Measurements from ENCODE around the gene TBX19. TPM values are rescaled to one million over a fixed set of nuclear protein-coding genes. Genes with fewer than 3 reads are reported as not detected.

Gene TBX19
- polyA plus RNA-seq (ENCODE audit: insufficient read depth in 1 of 5, insufficient read length in 5 of 5, low replicate concordance in 1 of 5) = 1 to 10 TPM; 4.4 to 8.0 (median 5.4) TPM
- long read RNA-seq, donor 1, partial matches to known transcripts = 0 of 1 reads
- long read RNA-seq, donor 1, other reads (novel, unspliced or antisense) = 0 of 1 reads
- long read RNA-seq, donor 2, partial matches to known transcripts = 0 of 2 reads
- long read RNA-seq, donor 2, other reads (novel, unspliced or antisense) = 0 of 2 reads
- long read RNA-seq, donor 3, partial matches to known transcripts = 0 of 1 reads
- long read RNA-seq, donor 3, other reads (novel, unspliced or antisense) = 0 of 1 reads
- long read RNA-seq, donor 4 = 0 reads
- long read RNA-seq, donor 5, partial matches to known transcripts = 0 of 1 reads
- long read RNA-seq, donor 5, other reads (novel, unspliced or antisense) = 0 of 1 reads
- long read RNA-seq, donor 6, partial matches to known transcripts = 0 of 1 reads
- long read RNA-seq, donor 6, other reads (novel, unspliced or antisense) = 0 of 1 reads
- long read RNA-seq, donor 7 = 0 reads
- long read RNA-seq, donor 8 = 0 reads

- no peak for DNase-seq
These were observed at the start of gene TBX19 for GRCh38 chr1:168280296-168280927. Gene TBX19 (plus strand): TSS chr1:168280877. CDS start chr1:168281091, 214 bp downstream.

- DNase-seq = no peak
These were observed 45.7 kb upstream of the TBX19 start for GRCh38 chr1:168234846-168235547.

- no peak for DNase-seq
These were observed 45.2 kb upstream of the TBX19 start for GRCh38 chr1:168235548-168235885.

GRCh38 chr1:168235937-168236336, 44.7 kb upstream of the TBX19 start:
- no peak for DNase-seq

- no peak for DNase-seq
These were observed 43.7 kb upstream of the TBX19 start for GRCh38 chr1:168236836-168237611.

- peak; percentile 89 for DNase-seq
These were observed 37.5 kb upstream of the TBX19 start for GRCh38 chr1:168243198-168243597.

- no peak for DNase-seq
These were observed 37.0 kb upstream of the TBX19 start for GRCh38 chr1:168243636-168244212.

DNA sequence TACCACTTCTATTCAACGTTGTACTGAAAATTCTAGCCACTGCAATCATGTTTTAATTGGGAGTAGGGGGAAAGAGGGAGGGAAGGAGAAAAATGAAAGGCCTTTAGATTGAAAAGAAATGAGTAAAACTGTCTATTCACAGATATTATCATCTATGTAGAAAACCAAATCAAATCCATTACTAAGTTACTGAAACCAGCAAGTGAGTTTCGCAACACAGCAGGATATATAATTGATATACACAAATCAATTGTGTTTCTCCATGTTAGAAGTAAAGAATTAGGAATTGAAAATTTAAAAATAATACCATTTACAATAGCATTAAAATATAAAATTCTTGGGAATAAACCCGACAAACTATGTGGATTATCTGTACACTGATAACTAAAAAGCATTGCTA, 35.6 kb upstream of the TBX19 start:
- DNase-seq = no peak

- DNase-seq = no peak
These were observed 34.2 kb upstream of the TBX19 start for GRCh38 chr1:168246506-168246905.

DNA sequence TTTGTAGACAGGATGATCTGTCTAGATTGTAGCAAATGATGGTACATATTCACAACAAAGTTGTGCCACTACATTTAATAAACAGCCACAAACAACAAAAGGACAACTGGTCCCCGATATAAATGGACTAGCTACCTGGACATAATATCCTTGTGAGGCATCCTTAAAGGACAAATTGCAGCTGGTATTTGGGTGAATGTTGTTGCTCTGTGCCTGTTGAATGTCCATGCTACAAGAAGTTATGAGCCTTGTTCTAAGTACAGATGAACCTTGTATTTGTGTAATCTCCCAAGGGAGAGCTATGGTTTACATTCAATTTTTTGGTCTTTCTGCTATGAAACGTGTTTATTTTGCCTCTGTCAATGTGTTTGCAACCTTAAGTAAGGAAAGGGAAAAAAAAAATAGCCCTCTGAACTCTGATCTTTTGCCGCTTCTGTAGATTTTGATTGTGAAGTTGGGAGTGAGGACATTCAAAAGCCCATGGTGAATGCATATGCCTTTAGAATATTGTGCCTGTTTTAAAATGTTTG, 28.4 kb upstream of the TBX19 start:
- no peak for DNase-seq

DNA sequence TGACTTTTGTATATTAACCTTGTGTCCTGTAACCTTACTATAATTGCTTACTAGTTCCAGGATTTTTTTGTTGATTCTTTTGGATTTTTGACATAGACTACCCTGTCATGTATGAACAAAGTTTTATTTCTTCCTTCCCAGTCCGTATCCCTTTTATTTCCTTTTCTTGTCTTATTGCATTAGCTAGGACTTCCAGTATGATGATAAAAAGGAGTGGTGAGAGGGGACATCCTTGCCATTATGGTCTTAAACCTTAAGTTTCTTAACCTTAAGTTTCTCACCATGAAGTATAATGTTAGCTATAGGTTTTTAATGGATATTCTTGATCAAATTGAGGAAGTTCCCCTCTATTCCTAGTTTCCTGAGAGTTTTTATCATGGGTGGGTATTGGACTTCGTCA, 24.5 kb upstream of the TBX19 start:
- no peak for DNase-seq

- no peak for DNase-seq
These were observed 23.3 kb upstream of the TBX19 start for GRCh38 chr1:168257397-168257796.

DNA sequence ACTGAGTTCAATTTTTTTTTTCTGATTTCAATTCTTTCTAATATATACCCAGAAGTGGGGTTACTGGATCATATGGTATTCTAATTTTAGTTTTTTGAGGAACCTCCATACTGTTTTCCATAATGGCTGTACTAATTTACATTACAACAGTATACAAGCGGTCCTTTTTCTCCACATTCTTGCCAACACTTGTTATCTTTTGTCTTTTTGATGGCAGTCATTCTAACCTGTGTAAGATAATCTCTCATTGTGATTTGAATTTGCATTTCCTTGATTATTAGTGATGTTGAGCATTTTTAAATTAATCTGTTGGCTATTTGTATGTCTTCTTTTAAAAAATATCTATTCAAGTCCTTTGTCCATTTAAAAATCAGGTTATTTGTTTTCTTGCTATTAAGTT, 21.1 kb upstream of the TBX19 start:
- no peak for DNase-seq

- no peak for DNase-seq
These were observed 20.3 kb upstream of the TBX19 start for GRCh38 chr1:168260393-168260792.

DNA sequence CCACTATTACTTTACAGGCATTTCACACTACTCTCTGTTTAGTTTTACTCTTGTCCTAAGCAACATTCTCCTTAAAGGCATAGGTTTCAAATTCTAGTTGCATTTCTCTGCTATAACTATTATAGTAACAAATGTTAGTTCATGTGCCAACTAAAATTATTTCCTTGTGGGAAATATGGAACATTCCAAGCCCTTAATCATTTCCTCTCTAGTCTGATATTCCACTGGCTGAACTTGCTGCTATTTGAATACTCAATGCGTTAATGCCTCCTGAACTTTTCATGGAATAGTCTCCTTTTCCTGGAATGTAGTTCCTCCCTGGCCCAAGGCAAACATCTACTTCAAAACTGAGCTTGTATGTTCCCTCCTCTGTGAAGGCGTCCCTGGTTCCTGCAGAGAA, 19.3 kb upstream of the TBX19 start:
- no peak for DNase-seq

DNA sequence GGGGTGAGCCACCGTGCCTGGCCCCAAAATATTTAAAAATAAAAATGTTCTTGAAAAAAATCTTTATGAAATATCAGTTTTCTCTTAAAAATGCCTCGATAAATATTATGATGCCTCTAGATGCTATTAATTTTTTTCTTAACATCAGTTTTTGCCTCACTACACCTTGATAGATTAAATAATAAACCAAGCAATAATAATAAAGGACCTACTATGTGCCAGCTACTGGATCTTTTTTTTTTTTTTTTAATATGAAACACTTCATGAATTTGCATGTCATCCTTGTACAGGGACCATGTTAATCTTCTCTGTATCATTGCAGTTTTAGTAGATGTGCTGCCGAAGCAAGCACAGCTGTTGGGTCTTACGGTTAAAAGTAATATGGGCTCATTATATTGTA, 17.5 kb upstream of the TBX19 start:
- no peak for DNase-seq

GRCh38 chr1:168264296-168264695, 16.4 kb upstream of the TBX19 start:
- DNase-seq = no peak

DNA sequence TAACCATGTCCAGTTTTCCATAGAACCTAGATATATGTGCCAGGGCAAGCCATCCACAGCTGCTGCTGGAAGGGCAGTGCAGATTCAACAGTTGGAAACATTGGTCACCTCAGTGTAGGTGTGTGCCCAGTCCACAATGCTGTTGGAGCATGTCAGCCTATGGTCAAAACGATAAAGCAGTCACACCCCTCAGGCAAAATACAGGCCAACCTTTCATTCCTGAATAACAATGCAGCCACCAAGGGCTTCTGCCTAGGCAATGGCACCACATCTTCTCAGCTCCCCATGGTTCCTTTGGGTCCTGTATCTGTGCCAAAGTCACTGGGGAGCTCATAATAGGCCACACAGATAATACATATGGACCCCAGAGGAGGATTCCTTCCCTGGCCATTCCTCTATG, 15.1 kb upstream of the TBX19 start:
- DNase-seq = no peak

DNA sequence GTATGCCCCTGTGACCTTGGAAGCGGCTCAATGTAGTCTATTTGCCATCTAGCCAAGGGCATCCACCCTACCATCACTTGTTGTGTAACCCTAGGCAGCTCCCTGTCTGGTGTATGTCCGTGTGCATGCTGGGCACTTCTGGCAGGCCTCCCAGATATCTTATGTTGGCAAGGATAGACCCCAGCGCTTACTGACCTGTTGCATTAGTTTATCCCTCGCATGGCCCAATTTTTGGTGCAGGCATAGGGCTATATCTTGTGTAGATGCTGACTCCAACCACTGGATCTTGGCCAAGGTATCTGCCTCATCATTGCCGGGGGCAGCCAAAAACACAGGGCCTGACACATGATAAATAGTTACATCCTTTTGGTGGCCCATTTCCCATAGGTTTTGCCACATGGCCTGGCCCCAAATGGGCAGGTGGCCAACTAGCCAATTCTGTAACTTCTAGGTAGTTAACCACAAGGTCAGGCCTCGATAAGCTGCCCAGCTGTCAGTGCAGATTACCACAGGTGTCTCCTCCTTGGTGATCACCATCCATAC, 14.0 kb upstream of the TBX19 start:
- DNase-seq = no peak

GRCh38 chr1:168271636-168272035, 9.0 kb upstream of the TBX19 start:
- DNase-seq = no peak

DNA sequence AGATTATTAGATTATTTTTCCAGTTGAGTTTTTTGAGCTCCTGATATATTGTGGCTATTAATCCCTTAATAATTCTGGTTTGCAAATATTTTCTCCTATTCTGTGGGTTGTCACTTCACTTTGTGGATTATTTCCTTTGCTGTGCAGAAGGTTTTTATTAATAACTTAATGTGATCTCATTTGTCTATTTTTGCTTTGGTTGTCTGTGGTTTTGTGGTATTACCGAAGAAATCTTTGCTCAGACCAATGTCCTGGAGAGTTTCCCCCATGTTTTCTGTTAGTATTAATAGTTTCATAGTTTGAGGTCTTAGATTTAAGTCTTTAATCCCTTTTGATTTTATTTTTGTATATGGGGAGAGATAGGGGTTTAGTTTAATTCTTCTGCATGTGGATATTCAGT, 7.1 kb upstream of the TBX19 start:
- no peak for DNase-seq

All from right lung (tissue), 10 donors.